Measurements from ENCODE around the gene KATNA1.
"Not testable (repeated sequence)": the region's sequence is repeated elsewhere in the genome, so short reads cannot be mapped to it uniquely, and the experiment has no call there.

Gene KATNA1

GRCh38 chr6:149648148-149649145 lies at the start of gene KATNA1:
KATNA1 (minus strand) TSS chr6:149648714; CDS start chr6:149638547, 10,167 bp downstream.
- DNase-seq: peak; percentile 89

DNA sequence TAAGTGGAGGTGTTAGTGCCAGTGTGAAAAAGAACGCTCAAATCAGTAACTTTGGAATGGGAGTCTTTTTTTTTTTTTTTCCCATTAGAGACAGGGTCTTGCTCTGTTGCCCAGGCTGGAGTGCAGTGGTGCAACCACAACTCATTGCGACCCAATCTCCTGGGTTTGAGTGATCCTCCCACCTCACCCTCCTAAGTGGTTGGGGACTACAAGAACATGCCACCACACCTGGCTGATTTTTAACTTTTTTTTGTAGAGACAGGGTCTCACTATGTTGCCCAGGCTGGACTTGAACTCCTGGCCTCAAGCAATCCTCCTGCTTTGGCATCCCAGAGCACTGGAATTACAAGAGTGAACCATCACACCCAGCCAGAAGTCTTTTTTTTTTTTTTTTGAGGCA lies 49.7 kb upstream of the KATNA1 start:
- DNase-seq: no peak

DNA sequence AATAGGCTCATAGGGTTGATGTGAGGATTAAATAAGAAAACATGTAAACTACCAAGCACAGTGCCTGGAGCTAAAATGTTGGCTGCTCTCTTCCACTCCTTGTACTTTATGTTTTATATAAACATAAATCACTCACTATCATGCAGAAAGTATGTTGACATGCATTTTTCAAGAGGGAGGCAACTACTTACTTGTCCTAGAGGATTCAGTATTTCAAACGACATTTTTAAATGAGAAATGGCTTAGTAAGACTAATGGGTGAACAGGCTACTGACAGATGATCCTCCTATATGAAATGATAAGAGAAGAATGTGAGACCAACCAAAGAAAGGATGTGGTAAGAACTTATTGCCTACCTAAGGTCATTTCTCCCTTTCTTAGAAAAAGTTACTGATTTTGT lies 48.4 kb upstream of the KATNA1 start:
- no peak for DNase-seq

DNA sequence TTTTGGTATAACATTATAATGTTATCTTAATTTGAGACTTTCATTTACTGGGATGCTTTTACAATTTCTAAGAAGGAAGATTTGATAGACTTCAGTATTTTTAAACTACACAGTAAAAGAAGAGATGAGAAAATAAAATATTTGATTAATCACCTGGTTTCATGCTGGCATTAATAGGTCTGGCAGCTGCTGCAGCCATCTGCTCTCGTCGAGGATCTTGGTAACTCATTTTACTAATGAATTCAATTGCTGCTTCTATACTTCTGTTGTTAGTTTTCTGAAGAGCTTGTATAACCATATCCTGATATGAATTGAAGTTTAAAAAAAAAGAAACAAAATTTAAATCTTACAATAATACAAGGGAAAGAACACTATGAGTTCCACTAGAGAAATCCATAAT lies 46.4 kb upstream of the KATNA1 start:
- no peak for DNase-seq

- DNase-seq: no peak
Observed at GRCh38 chr6:149691201-149691600, 42.7 kb upstream of the KATNA1 start.

DNA sequence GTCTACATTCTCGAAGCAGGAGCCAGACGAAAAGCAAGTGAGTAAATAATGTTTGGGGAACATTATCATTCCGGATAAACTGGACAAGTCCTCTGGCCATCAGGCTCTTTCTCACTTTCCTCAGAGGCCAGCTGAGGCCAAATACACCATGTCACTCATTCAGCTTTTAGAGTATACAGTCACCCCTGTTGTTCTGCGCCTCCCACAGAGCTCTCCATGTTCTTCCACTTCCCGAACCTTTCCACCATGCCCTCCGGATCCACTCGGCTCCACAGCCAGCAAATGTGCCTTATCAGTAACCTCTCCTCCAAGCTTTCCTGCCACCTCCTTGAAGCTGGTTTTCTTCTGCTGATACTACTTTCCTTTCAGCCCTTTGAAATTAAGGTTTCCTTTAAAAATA lies 37.7 kb upstream of the KATNA1 start:
- no peak for DNase-seq

GRCh38 chr6:149683256-149683859 lies 34.8 kb upstream of the KATNA1 start:
- DNase-seq: no peak

GRCh38 chr6:149681845-149682244 lies 33.3 kb upstream of the KATNA1 start:
- DNase-seq: not testable (repeated sequence)

DNA sequence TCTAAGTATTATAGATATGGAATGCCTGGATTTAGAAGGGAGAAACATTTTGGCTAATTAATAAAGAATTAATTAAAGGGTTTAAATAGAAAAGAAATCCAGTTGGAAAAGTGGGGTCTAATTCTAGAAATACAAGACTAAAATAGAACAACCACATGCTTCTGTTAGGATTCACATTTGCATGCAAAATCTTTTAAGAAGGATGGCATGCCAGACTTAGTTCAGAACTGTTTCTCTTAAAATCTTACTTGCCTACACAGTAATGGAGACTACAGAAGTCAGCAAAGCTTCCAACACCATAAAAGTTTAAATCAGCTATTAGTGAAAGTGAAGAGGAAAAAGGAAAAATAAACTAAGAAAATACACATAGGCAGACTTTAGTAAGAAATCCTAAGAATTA lies 32.7 kb upstream of the KATNA1 start:
- DNase-seq: no peak

DNA sequence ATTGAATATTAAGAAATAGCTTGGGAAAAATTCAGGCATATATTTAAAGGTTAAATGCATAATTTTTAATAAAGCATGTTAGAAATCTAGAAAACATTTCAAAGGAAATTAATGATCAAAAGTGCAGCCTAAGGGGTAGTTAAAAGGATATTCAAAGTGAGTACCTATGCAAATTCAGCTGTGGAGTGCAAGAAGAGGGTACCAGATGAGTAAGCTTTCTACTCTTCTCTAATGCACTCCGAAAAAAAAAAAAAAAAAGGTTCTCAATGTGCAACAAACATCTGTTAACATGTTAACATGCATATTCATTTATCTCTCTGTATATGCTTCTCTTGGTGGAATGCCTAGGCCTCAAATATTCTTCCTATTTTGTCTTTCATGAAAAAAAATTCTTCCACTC lies 32.0 kb upstream of the KATNA1 start:
- DNase-seq: no peak

- not testable (repeated sequence) for DNase-seq
Observed at GRCh38 chr6:149672265-149672664, 23.8 kb upstream of the KATNA1 start.

DNA sequence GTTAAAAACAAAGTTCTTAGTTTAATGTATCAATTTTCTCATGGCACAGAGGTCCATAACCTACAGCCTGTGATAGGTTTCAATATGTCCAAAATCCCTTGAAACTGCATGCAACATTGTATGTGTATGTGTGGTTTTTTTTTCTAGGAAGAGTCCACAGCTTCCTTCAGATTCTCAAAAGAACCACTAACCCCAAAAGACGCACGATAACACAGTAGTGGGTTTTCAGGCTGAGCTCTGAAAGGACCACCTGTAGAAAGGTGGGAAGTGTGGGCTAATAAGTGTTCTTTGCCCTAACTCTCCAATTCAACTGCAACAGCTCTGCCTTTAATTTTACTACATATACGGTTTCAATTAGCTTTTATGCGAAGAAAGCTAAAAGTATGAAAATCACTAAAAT lies 11.5 kb upstream of the KATNA1 start:
- DNase-seq: no peak

GRCh38 chr6:149657441-149657840 lies 8.9 kb upstream of the KATNA1 start:
- DNase-seq: no peak

DNA sequence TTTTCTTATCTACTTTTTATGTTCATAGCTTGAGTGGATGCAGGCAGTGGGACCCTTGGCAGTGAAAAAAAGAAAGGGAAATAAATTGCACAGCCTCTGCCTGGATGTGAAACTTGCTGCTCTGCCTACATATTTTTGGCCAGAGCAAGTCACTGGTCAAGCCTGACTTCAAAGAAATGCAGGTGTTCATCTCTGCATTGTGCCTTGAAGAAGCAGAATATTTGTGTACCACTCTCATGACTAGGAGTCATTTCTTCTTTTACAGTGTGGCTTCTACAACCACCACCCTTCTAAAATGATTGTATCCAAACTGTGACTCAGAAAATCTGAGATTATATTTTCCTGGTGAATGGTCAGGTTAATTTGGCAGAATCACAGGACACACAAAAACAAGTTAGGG lies 2.5 kb upstream of the KATNA1 start:
- DNase-seq: no peak

- DNase-seq: no peak
Observed at GRCh38 chr6:149646599-149646998, 1.9 kb downstream of the KATNA1 start.

DNA sequence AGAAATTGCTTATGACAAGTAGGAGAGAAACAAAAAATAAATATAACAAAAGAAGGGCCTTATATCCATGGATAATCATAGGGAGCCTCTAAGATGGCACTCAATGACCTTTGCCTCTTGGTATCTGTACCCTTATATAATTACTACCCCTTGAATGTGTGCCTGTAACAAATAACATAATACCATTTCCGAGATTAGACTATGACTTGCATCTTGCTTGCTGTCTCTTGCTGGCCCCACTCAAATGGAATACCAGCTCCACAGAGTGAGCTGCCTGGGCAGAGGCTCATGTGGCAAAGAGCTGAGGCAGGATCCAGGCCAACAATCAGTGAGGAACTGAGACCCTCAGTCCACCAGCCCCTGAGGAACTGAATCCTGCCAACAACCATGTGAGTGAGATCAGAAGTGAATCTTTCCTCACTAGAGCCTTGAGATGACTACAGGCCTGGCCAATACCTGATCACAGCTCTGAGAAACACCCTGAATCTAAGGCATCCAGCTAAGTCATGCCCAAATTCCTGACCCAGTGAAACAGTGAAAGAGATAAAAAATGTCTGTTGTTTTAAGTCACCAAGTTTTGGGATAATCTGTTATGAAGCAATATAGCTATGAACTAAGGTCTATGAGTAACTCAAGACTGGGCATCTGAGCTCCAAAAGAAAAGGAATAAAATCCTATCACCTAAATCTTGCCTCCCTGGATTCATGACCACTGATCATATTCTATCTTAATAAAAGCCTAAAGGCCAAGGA lies 5.5 kb downstream of the KATNA1 start:
- no peak for DNase-seq

DNA sequence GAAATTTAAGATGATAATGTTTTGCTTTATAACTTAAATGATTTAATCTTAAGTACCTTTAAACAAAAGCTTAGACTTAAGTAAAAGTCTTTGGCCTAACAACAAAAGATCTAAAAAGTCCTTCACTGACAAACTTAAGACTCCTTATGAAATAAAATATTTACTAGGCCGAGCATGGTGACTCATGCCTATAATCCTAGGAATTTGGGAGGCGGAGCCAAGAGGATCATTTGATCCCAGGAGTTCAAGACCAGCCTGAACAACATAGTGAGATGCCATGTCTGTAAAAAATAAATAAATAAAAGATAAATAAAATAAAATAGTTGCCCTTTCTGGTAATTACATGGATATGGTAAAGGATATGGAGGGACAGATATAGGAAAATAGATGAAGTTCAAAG lies 12.4 kb downstream of the KATNA1 start:
- DNase-seq: no peak

DNA sequence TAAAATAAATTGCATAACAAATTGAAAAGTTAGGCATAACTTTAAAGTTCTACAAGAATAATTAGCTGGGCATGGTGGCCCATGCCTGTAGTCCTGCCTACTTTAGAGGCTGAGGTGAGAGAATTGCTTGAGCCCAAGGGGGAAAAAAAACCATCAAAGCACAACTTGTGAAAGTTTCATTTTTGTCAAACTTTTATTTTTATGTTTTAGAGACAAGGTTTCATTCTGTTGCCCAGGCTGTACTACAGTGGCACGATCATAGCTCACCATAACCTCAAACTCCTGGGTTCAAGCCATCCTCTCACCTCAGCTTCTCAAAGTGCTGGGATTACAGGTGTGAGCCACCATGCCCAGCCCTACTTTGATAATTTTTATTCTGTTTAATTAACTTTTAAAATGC lies 14.2 kb downstream of the KATNA1 start:
- DNase-seq: no peak

GRCh38 chr6:149628875-149629510 lies 19.5 kb downstream of the KATNA1 start:
- DNase-seq: no peak

GRCh38 chr6:149627672-149628071 lies 20.8 kb downstream of the KATNA1 start:
- DNase-seq: no peak

GRCh38 chr6:149615805-149616204 lies 32.7 kb downstream of the KATNA1 start:
- DNase-seq: no peak

GRCh38 chr6:149614337-149614736 lies 34.2 kb downstream of the KATNA1 start:
- no peak for DNase-seq

DNA sequence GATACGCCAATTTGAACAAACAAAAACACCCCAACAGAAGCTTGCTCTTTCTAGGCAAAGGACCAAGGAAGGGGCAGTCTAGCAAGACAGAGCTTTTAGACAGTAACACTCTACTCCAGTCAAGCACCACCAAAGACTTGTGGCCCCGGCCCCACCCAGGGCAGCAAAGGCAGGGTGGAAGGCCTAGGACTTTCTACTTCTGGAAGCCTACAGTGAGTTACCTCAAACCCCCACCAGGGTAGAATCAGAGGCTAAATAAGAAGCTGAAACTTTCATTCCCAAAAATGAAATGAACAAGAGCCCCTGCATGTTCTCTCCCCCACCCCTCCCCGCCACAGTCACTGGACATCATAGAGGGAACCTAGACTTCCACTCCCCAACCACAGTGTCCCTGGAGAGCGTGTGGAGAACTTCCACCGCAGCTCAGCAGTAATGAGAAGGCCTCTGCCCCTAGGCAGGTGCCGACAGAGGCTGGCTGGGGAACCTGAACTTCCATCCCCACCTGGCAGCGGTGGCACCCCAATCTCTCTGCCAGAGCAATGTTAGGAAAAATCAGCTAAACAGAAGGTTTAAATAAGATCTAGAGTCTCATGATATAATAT lies 40.0 kb downstream of the KATNA1 start:
- no peak for DNase-seq
